ENCODE results near the gene ANKRD33B.
A peak's percentile ranks its signal among the peaks of the same experiment; 100 is the strongest.
"Not testable (repeated sequence)": the region's sequence is repeated elsewhere in the genome, so short reads cannot be mapped to it uniquely, and the experiment has no call there.

Gene ANKRD33B

GRCh38 chr5:10619649-10620048 lies 55.8 kb downstream of the ANKRD33B start:
- no peak for DNase-seq (ENCODE audit: low read depth)

DNA sequence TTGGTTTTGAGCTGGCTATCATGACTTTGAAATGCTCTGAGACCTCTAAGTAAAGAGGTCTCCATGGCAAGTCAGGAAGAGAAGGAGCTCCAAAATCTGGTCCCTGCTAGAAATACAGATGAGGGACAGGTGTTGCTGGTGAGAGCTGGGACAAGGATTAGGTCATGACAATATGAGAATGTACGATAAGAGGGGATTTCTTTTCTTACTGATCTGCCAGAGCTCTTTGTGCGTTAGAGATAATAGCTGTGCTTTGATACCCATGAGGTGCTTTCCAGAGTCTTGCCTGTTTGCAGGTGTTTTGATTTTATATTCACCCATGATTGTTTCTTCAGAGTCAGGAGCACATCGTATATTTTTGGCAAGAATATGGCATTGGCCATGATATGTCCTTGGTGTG lies 56.5 kb downstream of the ANKRD33B start:
- no peak for DNase-seq (ENCODE audit: low read depth)

DNA sequence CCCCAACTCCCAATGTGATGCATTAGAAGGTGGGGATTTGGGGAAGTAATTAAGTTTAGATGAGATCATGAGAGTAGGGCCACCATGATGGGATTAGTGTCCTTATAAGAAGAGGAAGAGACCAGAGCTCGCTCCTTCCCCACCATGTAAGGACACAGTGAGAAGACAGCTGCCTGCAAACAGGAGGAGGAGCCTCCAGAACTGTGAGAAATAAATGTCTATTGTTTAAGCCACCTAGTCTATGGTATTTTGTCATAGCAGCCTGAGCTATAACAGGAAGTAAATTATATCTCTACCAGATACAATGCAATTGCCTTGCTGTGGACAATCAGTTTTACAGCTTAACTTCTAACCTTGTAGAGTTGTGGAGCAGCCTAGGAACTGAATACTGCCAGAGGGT lies 58.0 kb downstream of the ANKRD33B start:
- DNase-seq (ENCODE audit: low read depth): no peak

DNA sequence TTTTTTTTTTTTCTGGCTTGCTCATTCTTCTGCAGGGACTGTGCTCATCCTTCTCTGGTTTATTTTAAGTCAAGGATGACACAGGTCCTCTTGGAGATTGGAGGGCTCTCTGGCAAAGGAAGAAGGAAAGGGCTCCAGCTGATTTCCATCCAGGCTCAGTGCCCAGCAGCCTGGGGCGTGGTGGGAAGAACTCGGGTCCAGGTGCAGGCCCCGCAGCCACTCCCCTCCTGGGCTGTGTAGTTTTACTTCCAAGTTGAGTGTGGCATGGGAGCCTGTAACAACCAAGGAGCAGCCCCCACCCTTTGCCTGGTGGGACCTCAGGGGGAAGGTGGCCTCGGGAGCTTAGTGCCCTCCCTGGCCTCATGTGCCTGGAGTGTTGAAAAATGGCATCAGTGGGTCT lies 58.9 kb downstream of the ANKRD33B start:
- DNase-seq (ENCODE audit: low read depth): no peak

- DNase-seq (ENCODE audit: low read depth): no peak
These were observed 59.5 kb downstream of the ANKRD33B start for GRCh38 chr5:10623305-10623910.

DNA sequence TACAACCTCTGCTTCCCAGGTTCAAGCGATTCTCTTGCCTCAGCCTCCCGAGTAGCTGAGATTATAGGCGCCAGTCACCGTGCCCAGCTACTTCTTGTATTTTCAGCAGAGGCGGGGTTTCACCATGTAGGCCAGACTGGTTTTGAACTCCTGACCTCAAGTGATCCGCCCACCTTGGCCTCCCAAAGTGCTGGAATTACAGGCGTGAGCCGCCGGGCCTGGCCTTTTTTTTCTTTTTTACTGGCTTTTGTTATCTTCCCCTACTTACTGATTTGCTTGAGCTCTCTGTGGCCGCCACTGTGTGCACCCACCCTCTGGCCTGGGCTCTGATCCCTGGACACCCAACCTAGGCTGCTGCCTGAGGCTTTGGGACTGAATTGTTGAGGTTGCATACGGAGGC lies 60.3 kb downstream of the ANKRD33B start:
- no peak for DNase-seq (ENCODE audit: low read depth)

DNA sequence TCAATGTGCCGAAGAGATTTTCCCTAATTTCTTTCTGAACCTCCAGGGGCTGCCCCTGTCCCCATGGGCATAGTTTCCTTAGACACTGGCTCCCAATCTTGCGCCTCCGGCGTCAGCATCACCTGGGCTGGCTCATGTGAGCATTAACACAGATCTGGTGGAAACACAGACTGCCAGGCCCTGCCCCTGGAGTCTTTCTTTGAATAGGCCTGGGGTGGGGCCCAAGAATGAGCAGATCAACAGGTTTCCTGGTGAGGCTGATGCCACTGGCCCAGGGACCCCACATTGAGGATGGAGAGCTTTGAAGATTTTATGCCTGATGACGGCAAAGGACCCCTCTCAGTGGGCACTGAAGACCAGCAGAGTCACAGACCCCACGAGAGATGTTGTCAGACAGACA lies 60.8 kb downstream of the ANKRD33B start:
- no peak for DNase-seq (ENCODE audit: low read depth)

GRCh38 chr5:10625700-10626472 lies 62.0 kb downstream of the ANKRD33B start:
- no peak for DNase-seq (ENCODE audit: low read depth)

GRCh38 chr5:10626473-10627013 lies 62.7 kb downstream of the ANKRD33B start:
- DNase-seq (ENCODE audit: low read depth): no peak

DNA sequence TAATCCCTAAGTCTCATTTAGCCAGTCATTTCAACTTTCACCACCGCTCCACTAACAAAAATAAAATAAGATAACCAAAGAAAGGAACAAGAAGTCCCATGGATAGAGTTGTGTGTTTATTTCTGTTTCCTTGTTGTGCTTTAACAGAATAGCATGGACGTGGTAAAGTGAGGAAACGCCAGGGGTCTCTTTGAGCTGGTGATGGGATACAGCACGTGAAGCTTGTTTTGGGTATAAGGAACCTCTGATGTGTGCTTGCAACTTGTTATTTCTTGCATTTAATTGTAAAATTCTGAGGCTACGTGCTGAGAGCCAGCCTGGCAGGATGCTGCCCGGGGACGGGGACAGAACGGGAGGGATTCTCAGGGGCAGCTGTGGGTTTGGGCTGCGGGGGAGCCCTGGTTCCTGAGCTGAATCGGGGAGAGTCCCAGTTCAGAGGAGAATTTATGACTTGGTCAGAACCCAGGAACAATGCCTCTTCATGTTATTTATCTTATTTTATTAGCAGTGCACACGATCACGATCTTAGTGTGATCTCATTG lies 63.4 kb downstream of the ANKRD33B start:
- no peak for DNase-seq (ENCODE audit: low read depth)

- DNase-seq (ENCODE audit: low read depth): no peak
These were observed 64.7 kb downstream of the ANKRD33B start for GRCh38 chr5:10628601-10629000.

DNA sequence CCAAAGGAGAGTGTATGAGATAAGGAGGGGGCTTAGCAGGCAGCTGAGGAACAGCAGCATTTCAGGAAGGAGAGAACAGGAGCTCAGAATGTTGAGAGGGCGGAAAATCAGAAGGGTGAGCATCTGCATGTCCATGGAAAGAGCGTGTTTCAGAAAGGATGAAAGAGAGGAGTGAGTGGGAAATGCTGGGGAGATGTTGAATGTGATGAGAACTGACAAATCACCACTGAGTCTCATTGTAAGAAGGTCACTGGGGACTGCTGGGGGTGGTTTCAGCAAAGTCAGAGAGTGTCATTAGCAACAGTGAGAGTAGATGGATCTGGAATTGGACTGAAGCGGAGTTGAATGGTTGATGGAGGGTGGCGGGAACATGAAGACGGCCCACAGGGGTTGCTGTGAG lies 65.8 kb downstream of the ANKRD33B start:
- DNase-seq (ENCODE audit: low read depth): no peak

DNA sequence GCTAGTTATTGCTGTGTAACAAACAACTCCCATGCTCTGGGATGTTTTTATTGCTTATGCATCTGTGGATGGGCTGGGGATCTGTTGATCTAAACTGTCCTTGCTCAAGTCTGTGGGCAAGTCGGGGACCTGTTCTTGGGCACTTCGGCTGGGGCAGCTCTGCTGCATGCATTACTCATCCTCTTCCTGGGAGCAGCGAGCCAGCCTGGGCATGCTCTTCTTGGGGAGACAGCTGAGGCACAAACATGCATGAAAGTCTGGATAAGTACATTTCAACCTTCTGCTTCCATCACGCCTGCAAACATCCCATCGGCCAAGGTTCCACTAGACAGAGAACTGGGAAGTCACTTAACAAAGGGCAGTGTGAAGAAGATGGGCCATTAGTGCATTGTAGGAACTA lies 66.3 kb downstream of the ANKRD33B start:
- DNase-seq (ENCODE audit: low read depth): no peak

DNA sequence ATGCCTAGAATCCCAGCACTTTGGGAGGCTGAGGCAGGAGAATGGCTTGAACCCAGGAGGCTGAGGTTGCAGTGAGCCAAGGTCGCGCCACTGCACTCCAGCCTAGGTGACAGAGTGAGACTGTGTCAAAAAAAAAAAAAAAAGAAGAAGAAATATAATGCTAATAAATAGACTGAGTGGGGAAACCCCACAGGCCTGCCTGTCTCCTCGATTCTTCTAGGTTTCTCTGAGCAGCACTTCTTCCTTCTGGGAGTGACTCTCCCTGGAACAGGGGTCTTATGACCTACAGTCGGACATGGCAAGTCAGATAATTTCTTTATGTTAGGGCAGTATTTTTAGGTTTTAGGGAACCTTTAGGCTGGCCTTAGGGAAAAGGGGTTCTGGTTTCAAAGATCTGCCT lies 66.9 kb downstream of the ANKRD33B start:
- not testable (repeated sequence) for DNase-seq (ENCODE audit: low read depth)

DNA sequence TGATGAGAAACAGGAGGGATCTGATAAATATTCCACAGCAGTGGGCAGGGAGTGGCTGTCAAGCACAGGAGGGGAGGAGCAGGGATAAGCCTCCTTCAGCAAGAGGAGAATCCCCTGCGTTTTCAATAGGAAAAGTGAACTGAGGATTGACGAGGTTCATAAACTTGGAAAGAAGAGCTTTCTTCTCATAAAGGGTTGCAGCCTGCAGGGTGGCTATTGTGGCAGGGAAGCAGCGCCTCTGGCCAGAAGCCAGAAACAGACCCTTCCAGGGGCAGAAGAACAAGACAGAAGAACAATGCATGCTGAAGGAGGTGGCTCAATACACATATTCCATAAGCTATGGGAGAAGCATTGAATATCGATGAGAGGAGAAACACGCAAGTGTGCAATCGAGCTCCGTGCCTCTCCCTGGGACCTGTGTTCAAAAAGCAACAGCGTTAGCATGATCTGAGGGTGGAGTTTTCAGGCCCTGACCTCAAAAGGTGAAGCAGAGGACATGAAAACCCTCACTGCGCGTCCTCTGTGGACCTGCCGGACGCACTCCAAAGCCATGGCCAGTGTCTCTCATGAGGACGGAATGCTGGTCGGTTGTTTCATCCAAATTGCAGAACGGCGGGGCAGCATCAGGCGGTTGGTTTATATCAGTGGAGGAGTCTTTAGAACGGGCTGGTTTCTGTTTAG lies 67.6 kb downstream of the ANKRD33B start:
- no peak for DNase-seq (ENCODE audit: low read depth)

DNA sequence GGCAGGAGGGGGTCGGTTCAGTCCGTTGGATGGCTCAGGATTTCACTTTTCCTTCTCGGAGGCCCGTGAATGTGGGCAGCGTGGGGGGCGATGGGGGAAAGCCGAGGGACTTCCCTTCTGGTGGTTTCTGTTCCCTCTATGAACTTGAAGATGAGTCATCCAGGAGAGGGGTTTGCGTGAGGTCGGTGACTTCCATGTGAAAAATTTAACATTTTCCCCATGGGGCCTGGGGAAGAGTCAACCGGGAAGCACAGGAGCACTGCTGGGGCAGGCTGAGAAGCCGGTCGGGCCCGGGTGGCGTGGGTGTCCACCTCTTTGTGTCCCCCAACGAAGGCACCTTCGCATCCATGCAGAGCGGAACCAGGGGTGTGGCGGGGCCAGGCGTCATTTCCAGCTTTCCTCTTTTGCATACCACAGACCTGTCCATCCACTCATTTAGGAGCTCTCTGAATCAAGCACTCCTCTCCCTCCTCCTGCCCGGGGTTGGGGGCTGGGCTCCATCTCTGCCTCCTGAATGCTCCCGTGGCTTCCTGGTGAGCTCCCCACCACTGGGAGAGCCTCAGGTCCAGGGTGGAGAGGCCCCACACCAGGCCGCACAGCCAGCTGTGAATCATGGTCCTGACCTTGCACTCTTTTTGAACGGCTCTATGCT lies 68.4 kb downstream of the ANKRD33B start:
- peak; percentile 27 for DNase-seq (ENCODE audit: low read depth)

DNA sequence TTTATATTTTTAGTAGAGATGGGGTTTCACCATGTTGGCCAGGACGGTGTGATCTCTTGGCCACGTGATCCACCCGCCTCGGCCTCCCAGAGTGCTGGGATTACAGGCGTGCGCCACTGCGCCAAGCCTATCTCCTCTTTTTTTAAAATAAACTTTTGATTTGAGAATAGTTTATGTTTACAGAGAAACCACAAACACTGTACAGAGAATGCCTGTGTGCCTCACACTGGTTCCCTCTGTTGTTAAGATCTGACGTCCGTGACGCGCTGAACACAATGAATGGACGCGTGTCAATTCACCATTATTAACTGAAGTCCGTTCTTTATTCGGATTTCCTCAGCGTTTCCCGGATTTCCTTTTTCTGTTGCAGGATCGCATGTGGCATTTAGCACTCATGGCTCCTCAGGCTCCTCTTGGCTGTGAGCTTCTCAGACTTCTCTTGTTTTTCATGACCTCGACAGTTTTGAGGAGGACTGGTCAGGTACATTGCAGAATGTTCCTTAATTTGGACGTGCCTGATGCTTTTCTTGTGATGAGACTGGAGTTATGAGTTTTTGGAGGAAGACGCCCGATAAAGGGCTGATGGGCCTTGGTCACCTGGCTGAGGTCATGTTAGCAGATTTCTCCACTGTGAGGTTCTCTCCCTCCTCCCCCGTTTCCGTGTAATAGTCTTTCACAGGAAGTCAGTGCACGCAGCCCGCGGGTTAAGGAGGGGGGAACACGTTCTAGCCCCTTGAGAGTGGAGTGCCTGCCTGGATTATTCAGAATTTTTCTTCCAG lies 69.6 kb downstream of the ANKRD33B start:
- no peak for DNase-seq (ENCODE audit: low read depth)

GRCh38 chr5:10634050-10634449 lies 70.2 kb downstream of the ANKRD33B start:
- no peak for DNase-seq (ENCODE audit: low read depth)

DNA sequence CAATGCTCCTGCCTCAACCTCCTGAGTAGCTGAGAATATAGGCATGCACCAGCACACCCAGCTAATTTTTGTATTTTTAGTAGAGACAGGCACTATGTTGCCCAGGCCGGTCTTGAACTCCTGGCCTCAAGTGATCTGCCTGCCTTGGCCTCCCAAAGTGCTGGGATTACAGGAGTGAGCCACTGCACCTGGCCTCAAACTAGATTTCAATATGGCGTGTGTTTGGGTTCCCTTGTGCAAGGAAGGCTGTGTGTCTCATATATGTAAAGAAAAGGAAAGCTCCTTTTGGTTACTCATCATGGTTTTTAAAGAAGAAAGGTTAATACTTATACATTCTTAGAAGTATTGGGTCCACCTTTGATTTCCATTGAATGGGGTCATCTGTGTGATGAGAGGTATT lies 70.7 kb downstream of the ANKRD33B start:
- DNase-seq (ENCODE audit: low read depth): no peak

DNA sequence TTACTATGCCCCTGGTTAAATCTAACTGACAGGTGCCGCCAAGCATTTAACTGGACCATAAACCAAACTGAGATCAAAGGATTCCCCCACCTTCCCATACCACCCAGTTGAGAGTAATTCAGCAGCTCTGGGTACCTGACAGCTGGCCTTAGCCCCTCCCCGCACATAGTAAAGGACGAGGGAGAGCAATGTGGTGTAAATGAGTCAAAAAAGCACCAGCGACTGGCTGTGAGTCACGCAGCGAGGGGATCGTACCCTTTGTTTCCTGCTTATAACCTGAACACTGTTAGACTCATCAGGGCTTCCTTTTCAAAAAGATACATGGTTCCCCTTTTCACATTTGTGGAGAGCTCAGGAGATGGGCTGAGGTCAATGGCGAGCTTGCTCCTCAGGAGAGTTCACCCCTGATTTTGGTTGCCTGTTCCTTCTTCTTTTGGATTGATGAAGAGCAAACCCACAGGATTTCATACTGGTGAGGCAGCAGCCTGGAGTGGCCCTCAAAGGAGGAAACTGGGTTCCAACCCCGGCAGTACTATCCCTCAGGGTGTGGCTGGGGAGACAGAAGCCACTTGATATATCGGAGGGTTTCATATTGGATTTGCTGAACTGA lies 71.5 kb downstream of the ANKRD33B start:
- DNase-seq (ENCODE audit: low read depth): peak; percentile 59

GRCh38 chr5:10635867-10636350 lies 72.0 kb downstream of the ANKRD33B start:
- no peak for DNase-seq (ENCODE audit: low read depth)
